A673 (cell line): Measurements from ENCODE around the gene SUMO3.

Source experiments
- EZH2 ChIP-seq: fragments of 200-600 bp; sonication (generic); IDR thresholded peaks from 2 replicates; pipeline ENCODE4 v1.6.1; 2017; ENCODE audit warnings: borderline replicate concordance, low read depth, mild to moderate bottlenecking, mixed read lengths, antibody characterized with exemption, low read length; ENCODE audit not compliant: poor library complexity, severe bottlenecking
- TF ChIP-seq, protein P1 (sequence below): fragments of 300-800, 200-600 bp; sonication (generic); conservative IDR thresholded peaks from 2 replicates; pipeline ENCODE4 v1.5.1; 2017; ENCODE audit warnings: low read depth, mild to moderate bottlenecking, antibody characterized with exemption, low read length, moderate library complexity, mixed read lengths

DNA sequence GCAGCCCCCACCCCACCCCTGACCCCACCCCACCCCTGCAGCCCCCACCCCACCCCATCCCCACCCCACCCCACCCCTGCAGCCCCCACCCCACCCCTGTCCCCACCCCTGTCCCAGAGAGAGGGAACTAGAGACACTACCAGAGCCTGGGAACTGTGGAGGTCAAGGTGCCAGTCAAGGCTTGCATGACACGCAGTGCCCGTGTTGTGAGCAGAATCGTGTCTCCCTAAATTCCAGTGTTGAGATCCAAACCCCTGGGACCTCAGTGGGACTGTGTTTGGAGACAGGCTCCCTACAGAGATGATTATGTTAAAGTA is 18.4 kb upstream of the SUMO3 start:
- TF ChIP-seq, protein P1, sequence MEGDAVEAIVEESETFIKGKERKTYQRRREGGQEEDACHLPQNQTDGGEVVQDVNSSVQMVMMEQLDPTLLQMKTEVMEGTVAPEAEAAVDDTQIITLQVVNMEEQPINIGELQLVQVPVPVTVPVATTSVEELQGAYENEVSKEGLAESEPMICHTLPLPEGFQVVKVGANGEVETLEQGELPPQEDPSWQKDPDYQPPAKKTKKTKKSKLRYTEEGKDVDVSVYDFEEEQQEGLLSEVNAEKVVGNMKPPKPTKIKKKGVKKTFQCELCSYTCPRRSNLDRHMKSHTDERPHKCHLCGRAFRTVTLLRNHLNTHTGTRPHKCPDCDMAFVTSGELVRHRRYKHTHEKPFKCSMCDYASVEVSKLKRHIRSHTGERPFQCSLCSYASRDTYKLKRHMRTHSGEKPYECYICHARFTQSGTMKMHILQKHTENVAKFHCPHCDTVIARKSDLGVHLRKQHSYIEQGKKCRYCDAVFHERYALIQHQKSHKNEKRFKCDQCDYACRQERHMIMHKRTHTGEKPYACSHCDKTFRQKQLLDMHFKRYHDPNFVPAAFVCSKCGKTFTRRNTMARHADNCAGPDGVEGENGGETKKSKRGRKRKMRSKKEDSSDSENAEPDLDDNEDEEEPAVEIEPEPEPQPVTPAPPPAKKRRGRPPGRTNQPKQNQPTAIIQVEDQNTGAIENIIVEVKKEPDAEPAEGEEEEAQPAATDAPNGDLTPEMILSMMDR, result no peak
- TF ChIP-seq EZH2, result no peak
